Sigmoid colon (tissue), 4 donors: ENCODE data around the gene C14orf132.

Experiments used
- EP300 ChIP-seq, 4 donors: sonication (generic); formaldehyde crosslinking; IDR thresholded peaks; one replicate each; pipeline ENCODE4 v1.6.1; 2017; ENCODE audit warnings: antibody characterized with exemption in 4 of 4
- POLR2A ChIP-seq, 2 donors: fragments of 450-650 bp; IDR thresholded peaks; one replicate each; pipeline ENCODE4 v1.6.1; 2016; ENCODE audit warnings: antibody characterized with exemption in 2 of 2, mild to moderate bottlenecking in 2 of 2, moderate library complexity in 2 of 2
- POLR2AphosphoS5 ChIP-seq, 4 donors: sonication (generic); formaldehyde crosslinking; IDR thresholded peaks; one replicate each; pipeline ENCODE4 v1.6.1; 2017; ENCODE audit warnings: antibody characterized with exemption in 4 of 4
- TF ChIP-seq, protein P1 (sequence below), 4 experiments: fragments of 450-650 bp in 3 of 4; fragments of 200-600 bp in 1 of 4; IDR thresholded peaks; one replicate each; pipeline ENCODE4 v1.5.1; 2016 to 2019; ENCODE audit warnings: antibody characterized with exemption in 4 of 4, mild to moderate bottlenecking in 3 of 4, moderate library complexity in 2 of 4

DNA sequence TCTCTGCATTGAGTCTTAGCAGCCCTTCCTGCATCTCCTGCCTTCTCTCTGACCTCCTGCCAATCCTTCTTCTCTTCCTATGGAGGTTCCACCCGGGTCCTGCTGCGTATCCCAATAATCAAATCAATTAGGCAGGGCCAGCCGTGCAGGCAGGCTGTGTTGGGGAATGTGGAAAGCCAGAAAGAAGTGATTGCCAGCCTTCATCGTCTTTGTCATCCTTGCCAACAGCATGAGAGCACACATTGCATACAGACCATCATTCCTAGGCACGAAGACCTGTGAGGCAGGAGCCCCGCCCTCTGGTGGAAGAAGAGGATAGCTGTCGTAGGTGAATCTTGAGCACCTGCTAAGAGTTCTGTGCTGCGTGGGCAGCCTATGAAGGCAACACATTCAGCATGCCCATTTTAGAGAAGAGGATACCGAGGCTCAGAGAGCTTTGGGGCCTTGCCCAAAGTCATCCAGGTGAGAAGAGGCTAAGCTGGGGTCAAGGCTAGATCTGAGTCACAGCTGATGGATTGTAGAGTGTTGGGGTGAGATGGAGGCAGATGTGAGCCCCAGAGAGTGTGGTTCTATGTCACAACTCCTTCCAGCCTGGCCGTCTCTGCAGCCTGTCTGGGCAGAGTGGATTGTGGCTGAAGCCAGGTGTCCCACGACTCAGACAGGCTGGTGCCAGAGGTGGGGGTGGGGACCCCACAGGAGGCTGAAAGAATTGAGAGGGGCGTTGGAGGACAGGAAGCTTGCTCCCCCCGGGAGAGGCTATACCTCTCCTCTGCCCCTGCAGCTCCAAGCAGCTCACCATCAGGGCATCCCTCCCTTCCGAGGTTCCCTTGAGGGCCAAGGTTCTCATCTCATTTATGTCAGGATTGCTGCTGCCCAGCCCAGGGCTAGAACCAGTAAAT lies 12.7 kb downstream of the C14orf132 start:
- TF ChIP-seq POLR2AphosphoS5 (IDR thresholded peaks at IDR 0.05) (no peak), POLR2A (IDR thresholded peaks at IDR 0.05) (no peak), EP300 (IDR thresholded peaks at IDR 0.05) (no peak)
- TF ChIP-seq, protein P1, sequence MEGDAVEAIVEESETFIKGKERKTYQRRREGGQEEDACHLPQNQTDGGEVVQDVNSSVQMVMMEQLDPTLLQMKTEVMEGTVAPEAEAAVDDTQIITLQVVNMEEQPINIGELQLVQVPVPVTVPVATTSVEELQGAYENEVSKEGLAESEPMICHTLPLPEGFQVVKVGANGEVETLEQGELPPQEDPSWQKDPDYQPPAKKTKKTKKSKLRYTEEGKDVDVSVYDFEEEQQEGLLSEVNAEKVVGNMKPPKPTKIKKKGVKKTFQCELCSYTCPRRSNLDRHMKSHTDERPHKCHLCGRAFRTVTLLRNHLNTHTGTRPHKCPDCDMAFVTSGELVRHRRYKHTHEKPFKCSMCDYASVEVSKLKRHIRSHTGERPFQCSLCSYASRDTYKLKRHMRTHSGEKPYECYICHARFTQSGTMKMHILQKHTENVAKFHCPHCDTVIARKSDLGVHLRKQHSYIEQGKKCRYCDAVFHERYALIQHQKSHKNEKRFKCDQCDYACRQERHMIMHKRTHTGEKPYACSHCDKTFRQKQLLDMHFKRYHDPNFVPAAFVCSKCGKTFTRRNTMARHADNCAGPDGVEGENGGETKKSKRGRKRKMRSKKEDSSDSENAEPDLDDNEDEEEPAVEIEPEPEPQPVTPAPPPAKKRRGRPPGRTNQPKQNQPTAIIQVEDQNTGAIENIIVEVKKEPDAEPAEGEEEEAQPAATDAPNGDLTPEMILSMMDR (IDR thresholded peaks at IDR 0.05): no peak
